Neural cell (in vitro differentiated cells): ENCODE results near the gene TSC1. TPM values are rescaled to one million over a fixed set of nuclear protein-coding genes. Genes with fewer than 3 reads are reported as not detected.

Experiments
- H2AFZ ChIP-seq: fragments of 200-600, 300-800 bp; sonication (generic), shearing (Covaris generic); 2 replicates; pipeline ENCODE4 v1.6.0; 2014; ENCODE audit warnings: low read depth, mild to moderate bottlenecking, antibody characterized with exemption, low read length, moderate library complexity
- H3F3A ChIP-seq: fragments of 200-600 bp; shearing (Covaris generic); 2 replicates; pipeline ENCODE4 v1.6.1; 2016; ENCODE audit warnings: mild to moderate bottlenecking, moderate library complexity, mixed read lengths, antibody characterized with exemption, low read length; ENCODE audit not compliant: insufficient read depth, poor library complexity, severe bottlenecking
- H3K27ac ChIP-seq: fragments of 200-600, 300-800 bp; sonication (generic), shearing (Covaris generic); 2 replicates; pipeline ENCODE4 v1.5.1; 2014; ENCODE audit warnings: mild to moderate bottlenecking, low read length, moderate library complexity
- H3K27me3 ChIP-seq: fragments of 300-800, 200-600 bp; sonication (generic), shearing (Covaris generic); 2 replicates; pipeline ENCODE4 v1.6.0; 2014; ENCODE audit warnings: mild to moderate bottlenecking, low read depth, low read length, moderate library complexity; ENCODE audit not compliant: insufficient read depth
- H3K36me3 ChIP-seq: fragments of 300-800, 200-600 bp; sonication (generic), shearing (Covaris generic); 2 replicates; pipeline ENCODE4 v1.5.1; 2014; ENCODE audit warnings: mild to moderate bottlenecking, antibody characterized with exemption, low read length, moderate library complexity; ENCODE audit not compliant: insufficient read depth
- H3K4me2 ChIP-seq: fragments of 300-800, 200-600 bp; sonication (generic), shearing (Covaris generic); 2 replicates; pipeline ENCODE4 v1.6.0; 2014; ENCODE audit warnings: mild to moderate bottlenecking, low read length
- H3K4me3 ChIP-seq: fragments of 300-800, 200-600 bp; sonication (generic), shearing (Covaris generic); 2 replicates; pipeline ENCODE4 v1.5.1; 2014; ENCODE audit warnings: mild to moderate bottlenecking, low read length, moderate library complexity
- H3K79me2 ChIP-seq: fragments of 200-600 bp; shearing (Covaris generic); replicated peaks from 2 replicates; pipeline ENCODE4 v1.6.0; 2014; ENCODE audit warnings: mild to moderate bottlenecking, low read length, moderate library complexity; ENCODE audit not compliant: insufficient read depth
- H3K9ac ChIP-seq: fragments of 300-800, 200-600 bp; sonication (generic), shearing (Covaris generic); 2 replicates; pipeline ENCODE4 v1.6.1; 2016; ENCODE audit warnings: mild to moderate bottlenecking, low read length, mixed read lengths
- H3K9me2 ChIP-seq: fragments of 200-600 bp; shearing (Covaris generic); 2 replicates; pipeline ENCODE4 v1.6.1; 2016; ENCODE audit warnings: mild to moderate bottlenecking, low read length, mixed read lengths; ENCODE audit not compliant: insufficient read depth
- H3K9me3 ChIP-seq: fragments of 200-600, 300-800 bp; sonication (generic), shearing (Covaris generic); 2 replicates; pipeline ENCODE4 v1.6.1; 2016; ENCODE audit warnings: mild to moderate bottlenecking, mixed run types, low read length, moderate library complexity, mixed read lengths
- H4K20me1 ChIP-seq: fragments of 200-600 bp; shearing (Covaris generic); 2 replicates; pipeline ENCODE4 v1.6.1; 2016; ENCODE audit warnings: mild to moderate bottlenecking, mixed run types; ENCODE audit not compliant: insufficient read depth
- EZH2 ChIP-seq: fragments of 200-600, 300-800 bp; shearing (Covaris generic), sonication (generic); IDR thresholded peaks from 2 replicates; pipeline ENCODE4 v1.6.1; 2014; ENCODE audit warnings: antibody characterized with exemption, low read length, borderline replicate concordance, mild to moderate bottlenecking; ENCODE audit not compliant: insufficient read depth, poor library complexity, severe bottlenecking
- MXI1 ChIP-seq: fragments of 450-650 bp; conservative IDR thresholded peaks from 2 replicates; pipeline ENCODE4 v1.6.1; 2014; ENCODE audit warnings: antibody characterized with exemption, mild to moderate bottlenecking; ENCODE audit not compliant: poor library complexity, severe bottlenecking
- RAD21 ChIP-seq: fragments of 450-650 bp; conservative IDR thresholded peaks from 2 replicates; pipeline ENCODE4 v1.6.1; 2014; ENCODE audit warnings: antibody characterized with exemption, mild to moderate bottlenecking, moderate library complexity
- polyA plus RNA-seq: library from polyadenylated mRNA; depleted of rRNA; stranded (reverse); fragments of >200 nt; gene quantifications from 2 replicates; pipeline ENCODE4 v1.2.3, GENCODE V29; 2014
- TF ChIP-seq, protein P1 (sequence below): IDR thresholded peaks from 2 replicates; pipeline ENCODE4 v1.6.1; 2012; ENCODE audit warnings: borderline replicate concordance

TSC1 gene
- polyA plus RNA-seq, 1 donor from 2014 or later, result 47.1 TPM

DNA sequence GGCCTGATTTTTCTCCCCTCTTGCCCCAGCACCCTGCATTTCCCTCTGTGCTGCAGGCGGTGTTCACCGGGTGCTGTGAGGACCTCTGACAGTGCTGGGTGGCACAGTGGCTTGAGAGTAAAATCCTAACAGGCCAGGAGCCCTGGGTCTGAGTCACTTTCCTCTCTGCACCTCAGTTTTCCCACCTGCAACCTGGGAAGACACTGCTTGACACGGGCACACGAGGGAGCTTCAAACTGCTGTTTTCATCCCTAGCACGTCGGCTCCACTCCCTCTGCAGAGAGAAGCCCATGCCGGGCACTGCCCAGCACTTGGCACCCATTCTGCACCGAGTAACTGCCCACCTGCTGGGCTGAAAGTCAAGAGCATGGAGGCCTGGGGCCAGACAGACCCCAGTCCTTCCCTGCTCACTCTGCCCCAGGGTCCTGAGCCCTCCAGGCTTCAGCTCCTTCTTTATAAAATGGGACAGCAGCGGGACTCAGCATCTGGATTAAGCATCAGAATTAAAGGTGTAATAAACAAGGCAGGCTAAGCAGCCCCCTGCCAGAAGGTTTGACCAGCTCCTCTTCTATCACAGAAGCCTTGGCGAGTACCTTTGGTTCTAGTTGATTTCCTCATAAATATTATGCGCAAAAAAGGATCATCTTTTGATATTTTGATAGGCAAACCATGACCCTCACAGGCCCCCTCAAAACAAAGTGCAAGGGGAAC lies 39.2 kb upstream of the TSC1 start:
- TF ChIP-seq MXI1, result no peak
- no peak for TF ChIP-seq EZH2
- no peak for TF ChIP-seq RAD21
- H3K27me3 ChIP-seq, result peaks cover 16% of the 10 kb centered on the region

DNA sequence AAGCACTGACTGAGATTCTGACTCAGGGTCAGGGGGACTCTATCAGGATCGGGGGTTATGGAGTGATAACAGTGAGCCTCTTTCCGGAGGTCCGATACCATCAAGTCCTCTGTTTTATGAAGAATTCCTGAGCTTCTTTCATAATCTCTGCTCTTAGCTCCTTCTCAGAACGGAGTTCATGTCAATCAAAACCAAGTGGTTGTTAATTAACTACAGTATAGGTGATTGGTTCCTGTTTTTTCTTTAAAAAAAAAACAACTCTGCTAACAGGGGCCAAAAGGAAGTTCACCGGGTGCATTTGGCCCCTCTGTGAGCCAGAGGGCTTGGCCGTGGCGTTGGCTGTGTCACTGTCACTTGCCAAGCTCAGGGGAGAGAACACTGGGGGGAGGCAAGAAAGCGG lies 38.0 kb upstream of the TSC1 start:
- TF ChIP-seq, protein P1, sequence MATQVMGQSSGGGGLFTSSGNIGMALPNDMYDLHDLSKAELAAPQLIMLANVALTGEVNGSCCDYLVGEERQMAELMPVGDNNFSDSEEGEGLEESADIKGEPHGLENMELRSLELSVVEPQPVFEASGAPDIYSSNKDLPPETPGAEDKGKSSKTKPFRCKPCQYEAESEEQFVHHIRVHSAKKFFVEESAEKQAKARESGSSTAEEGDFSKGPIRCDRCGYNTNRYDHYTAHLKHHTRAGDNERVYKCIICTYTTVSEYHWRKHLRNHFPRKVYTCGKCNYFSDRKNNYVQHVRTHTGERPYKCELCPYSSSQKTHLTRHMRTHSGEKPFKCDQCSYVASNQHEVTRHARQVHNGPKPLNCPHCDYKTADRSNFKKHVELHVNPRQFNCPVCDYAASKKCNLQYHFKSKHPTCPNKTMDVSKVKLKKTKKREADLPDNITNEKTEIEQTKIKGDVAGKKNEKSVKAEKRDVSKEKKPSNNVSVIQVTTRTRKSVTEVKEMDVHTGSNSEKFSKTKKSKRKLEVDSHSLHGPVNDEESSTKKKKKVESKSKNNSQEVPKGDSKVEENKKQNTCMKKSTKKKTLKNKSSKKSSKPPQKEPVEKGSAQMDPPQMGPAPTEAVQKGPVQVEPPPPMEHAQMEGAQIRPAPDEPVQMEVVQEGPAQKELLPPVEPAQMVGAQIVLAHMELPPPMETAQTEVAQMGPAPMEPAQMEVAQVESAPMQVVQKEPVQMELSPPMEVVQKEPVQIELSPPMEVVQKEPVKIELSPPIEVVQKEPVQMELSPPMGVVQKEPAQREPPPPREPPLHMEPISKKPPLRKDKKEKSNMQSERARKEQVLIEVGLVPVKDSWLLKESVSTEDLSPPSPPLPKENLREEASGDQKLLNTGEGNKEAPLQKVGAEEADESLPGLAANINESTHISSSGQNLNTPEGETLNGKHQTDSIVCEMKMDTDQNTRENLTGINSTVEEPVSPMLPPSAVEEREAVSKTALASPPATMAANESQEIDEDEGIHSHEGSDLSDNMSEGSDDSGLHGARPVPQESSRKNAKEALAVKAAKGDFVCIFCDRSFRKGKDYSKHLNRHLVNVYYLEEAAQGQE, result no peak
- no peaks in the 10 kb centered on the region for H3K9me3 ChIP-seq

More for the DNA sequence above, 39.2 kb upstream of the TSC1 start:
- Histone ChIP-seq H3K9ac (no peak overlapping the region), H3K9me2 (no peaks in the 10 kb centered on the region), H3K4me2 (no peak overlapping the region), H3F3A (no peaks in the 10 kb centered on the region), H3K4me3 (no peak overlapping the region), H3K27ac (no peak overlapping the region), H4K20me1 (no peaks in the 10 kb centered on the region), H2AFZ (no peak overlapping the region), H3K9me3 (no peaks in the 10 kb centered on the region), H3K79me2 (no peaks in the 10 kb centered on the region), H3K36me3 (no peaks in the 10 kb centered on the region)

DNA sequence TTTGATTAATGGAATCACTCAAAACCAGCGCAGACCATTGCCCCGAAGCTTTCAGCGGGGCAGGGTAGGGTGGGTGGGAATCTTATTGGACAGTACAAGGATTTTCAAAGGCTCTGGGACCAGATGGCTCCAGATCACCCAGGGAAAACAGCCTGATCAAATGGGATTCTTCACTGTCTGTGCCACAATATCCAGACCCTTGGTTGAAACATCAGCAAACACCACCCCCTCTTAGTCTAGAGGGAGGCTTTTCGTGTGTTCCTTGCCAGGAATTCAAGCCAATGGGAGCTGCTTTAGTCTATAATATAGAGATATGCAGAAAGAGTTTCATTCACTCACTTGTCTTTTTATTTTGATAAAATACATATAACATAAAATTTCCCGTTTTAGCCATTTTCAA lies 35.7 kb upstream of the TSC1 start:
- no peaks in the 10 kb centered on the region for H3K9me3 ChIP-seq
- no peak for TF ChIP-seq EZH2
- H4K20me1 ChIP-seq, result no peaks in the 10 kb centered on the region
- no peaks in the 10 kb centered on the region for H3F3A ChIP-seq
- H3K9ac ChIP-seq, result no peak overlapping the region
- H2AFZ ChIP-seq, result no peak overlapping the region
- no peak overlapping the region for H3K4me2 ChIP-seq
- H3K27ac ChIP-seq, result no peak overlapping the region
- H3K9me2 ChIP-seq, result no peaks in the 10 kb centered on the region
- no peak overlapping the region for H3K4me3 ChIP-seq
- H3K79me2 ChIP-seq, result no peaks in the 10 kb centered on the region
- H3K27me3 ChIP-seq, result peaks cover 36% of the 10 kb centered on the region
- H3K36me3 ChIP-seq, result no peaks in the 10 kb centered on the region

More for the DNA sequence above, 38.0 kb upstream of the TSC1 start:
- H3K4me3 ChIP-seq, result no peak overlapping the region
- peaks cover 26% of the 10 kb centered on the region for H3K27me3 ChIP-seq
- H2AFZ ChIP-seq, result no peak overlapping the region
- no peak overlapping the region for H3K9ac ChIP-seq
- no peak overlapping the region for H3K27ac ChIP-seq
- H3K36me3 ChIP-seq, result no peaks in the 10 kb centered on the region
- no peaks in the 10 kb centered on the region for H3K9me2 ChIP-seq
- H4K20me1 ChIP-seq, result no peaks in the 10 kb centered on the region
- H3F3A ChIP-seq, result no peaks in the 10 kb centered on the region
- H3K79me2 ChIP-seq, result no peaks in the 10 kb centered on the region
- no peak overlapping the region for H3K4me2 ChIP-seq
